ENCODE results near the gene RBM42. TPM values are rescaled to one million over a fixed set of nuclear protein-coding genes. Genes with fewer than 3 reads are reported as not detected.
A peak's percentile ranks its signal among the peaks of the same experiment; 100 is the strongest.

RBM42 gene
- total and polyA plus RNA-seq, 2 of the 13 experiments (the other 11 are each of a cell fraction or from before 2014, with no cell fraction given), result 27.2 to 55.3 TPM

DNA sequence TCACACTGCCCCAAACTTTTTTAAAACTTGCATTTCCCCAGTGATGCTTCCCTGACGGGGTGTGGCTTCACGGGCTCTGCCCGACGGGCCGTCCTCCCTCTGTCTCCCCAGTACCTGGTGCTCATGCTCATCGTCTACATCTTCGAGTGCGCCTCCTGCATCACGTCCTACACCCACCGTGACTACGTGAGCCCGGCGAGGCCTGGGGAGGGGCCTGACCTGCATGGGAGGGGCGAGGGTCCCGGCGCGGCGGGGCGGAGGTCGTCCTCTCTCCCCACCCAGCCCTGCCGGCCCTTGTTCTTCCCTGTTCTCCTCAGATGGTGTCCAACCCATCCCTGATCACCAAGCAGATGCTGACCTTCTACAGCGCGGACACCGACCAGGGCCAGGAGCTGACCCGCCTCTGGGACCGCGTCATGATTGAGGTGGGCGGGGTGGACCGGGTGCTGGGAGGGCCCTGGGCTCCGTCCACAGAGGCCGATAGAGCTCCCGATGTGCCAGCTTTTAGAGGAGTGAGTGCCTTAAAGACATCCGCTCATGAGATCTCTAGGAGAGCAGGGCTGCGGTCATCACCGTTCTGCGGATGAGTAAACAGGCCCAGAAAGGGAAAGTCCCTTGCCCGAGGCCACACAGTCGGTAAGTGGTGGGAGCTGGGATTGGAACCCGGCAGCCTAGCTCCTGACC lies 44.4 kb downstream of the RBM42 start (continued):
- TF ChIP-seq SUZ12 (IDR thresholded peaks at IDR 0.05; ENCODE audit: low read depth, low read length), result no peak
- TF ChIP-seq PLRG1 (conservative IDR thresholded peaks at IDR 0.05), result no peak
- TF ChIP-seq BORCS8-MEF2B (CRISPR knock-in tag; IDR thresholded peaks at IDR 0.05), result no peak
- no peak for TF ChIP-seq KLF16 (CRISPR knock-in tag; IDR thresholded peaks at IDR 0.05)
- TF ChIP-seq PRPF4 (IDR thresholded peaks at IDR 0.05; ENCODE audit: low read depth, low read length, poor library complexity, severe bottlenecking), result no peak
- TF ChIP-seq ZBTB7A (CRISPR knock-in tag; IDR thresholded peaks at IDR 0.05), result no peak
- no peak for TF ChIP-seq ZNF138 (CRISPR knock-in tag; IDR thresholded peaks at IDR 0.05; ENCODE audit: low read depth)
- TF ChIP-seq SAP130 (CRISPR knock-in tag; IDR thresholded peaks at IDR 0.05; ENCODE audit: low read depth), result peak; percentile 31; the same call in 1 of the 2 replicates
- TF ChIP-seq PHF20 (CRISPR knock-in tag; IDR thresholded peaks at IDR 0.05), result no peak
- no peak for TF ChIP-seq GLI4 (CRISPR knock-in tag; IDR thresholded peaks at IDR 0.05; ENCODE audit: borderline replicate concordance)
- no peak for TF ChIP-seq ZNF614 (CRISPR knock-in tag; IDR thresholded peaks at IDR 0.05; ENCODE audit: borderline replicate concordance)
- TF ChIP-seq, protein P1, sequence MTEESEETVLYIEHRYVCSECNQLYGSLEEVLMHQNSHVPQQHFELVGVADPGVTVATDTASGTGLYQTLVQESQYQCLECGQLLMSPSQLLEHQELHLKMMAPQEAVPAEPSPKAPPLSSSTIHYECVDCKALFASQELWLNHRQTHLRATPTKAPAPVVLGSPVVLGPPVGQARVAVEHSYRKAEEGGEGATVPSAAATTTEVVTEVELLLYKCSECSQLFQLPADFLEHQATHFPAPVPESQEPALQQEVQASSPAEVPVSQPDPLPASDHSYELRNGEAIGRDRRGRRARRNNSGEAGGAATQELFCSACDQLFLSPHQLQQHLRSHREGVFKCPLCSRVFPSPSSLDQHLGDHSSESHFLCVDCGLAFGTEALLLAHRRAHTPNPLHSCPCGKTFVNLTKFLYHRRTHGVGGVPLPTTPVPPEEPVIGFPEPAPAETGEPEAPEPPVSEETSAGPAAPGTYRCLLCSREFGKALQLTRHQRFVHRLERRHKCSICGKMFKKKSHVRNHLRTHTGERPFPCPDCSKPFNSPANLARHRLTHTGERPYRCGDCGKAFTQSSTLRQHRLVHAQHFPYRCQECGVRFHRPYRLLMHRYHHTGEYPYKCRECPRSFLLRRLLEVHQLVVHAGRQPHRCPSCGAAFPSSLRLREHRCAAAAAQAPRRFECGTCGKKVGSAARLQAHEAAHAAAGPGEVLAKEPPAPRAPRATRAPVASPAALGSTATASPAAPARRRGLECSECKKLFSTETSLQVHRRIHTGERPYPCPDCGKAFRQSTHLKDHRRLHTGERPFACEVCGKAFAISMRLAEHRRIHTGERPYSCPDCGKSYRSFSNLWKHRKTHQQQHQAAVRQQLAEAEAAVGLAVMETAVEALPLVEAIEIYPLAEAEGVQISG (CRISPR knock-in tag; IDR thresholded peaks at IDR 0.05), result 0 out of 2 replicates have a peak, but pooled peaks have one; percentile 13
- TF ChIP-seq ZNF547 (CRISPR knock-in tag; IDR thresholded peaks at IDR 0.05), result no peak
- no peak for TF ChIP-seq EHMT2 (IDR thresholded peaks at IDR 0.05; ENCODE audit: borderline replicate concordance, low read depth, low read length)
- TF ChIP-seq TBX2 (CRISPR knock-in tag; IDR thresholded peaks at IDR 0.05; ENCODE audit: borderline replicate concordance), result no peak
- no peak for TF ChIP-seq ZNF337 (CRISPR knock-in tag; IDR thresholded peaks at IDR 0.05; ENCODE audit: borderline replicate concordance, low read depth)
- TF ChIP-seq, protein P2, sequence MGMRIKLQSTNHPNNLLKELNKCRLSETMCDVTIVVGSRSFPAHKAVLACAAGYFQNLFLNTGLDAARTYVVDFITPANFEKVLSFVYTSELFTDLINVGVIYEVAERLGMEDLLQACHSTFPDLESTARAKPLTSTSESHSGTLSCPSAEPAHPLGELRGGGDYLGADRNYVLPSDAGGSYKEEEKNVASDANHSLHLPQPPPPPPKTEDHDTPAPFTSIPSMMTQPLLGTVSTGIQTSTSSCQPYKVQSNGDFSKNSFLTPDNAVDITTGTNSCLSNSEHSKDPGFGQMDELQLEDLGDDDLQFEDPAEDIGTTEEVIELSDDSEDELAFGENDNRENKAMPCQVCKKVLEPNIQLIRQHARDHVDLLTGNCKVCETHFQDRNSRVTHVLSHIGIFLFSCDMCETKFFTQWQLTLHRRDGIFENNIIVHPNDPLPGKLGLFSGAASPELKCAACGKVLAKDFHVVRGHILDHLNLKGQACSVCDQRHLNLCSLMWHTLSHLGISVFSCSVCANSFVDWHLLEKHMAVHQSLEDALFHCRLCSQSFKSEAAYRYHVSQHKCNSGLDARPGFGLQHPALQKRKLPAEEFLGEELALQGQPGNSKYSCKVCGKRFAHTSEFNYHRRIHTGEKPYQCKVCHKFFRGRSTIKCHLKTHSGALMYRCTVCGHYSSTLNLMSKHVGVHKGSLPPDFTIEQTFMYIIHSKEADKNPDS (CRISPR knock-in tag; IDR thresholded peaks at IDR 0.05), result no peak
- no peak for TF ChIP-seq ZNF816 (CRISPR knock-in tag; IDR thresholded peaks at IDR 0.05; ENCODE audit: borderline replicate concordance)
- TF ChIP-seq, protein P3, sequence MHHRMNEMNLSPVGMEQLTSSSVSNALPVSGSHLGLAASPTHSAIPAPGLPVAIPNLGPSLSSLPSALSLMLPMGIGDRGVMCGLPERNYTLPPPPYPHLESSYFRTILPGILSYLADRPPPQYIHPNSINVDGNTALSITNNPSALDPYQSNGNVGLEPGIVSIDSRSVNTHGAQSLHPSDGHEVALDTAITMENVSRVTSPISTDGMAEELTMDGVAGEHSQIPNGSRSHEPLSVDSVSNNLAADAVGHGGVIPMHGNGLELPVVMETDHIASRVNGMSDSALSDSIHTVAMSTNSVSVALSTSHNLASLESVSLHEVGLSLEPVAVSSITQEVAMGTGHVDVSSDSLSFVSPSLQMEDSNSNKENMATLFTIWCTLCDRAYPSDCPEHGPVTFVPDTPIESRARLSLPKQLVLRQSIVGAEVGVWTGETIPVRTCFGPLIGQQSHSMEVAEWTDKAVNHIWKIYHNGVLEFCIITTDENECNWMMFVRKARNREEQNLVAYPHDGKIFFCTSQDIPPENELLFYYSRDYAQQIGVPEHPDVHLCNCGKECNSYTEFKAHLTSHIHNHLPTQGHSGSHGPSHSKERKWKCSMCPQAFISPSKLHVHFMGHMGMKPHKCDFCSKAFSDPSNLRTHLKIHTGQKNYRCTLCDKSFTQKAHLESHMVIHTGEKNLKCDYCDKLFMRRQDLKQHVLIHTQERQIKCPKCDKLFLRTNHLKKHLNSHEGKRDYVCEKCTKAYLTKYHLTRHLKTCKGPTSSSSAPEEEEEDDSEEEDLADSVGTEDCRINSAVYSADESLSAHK (CRISPR knock-in tag; IDR thresholded peaks at IDR 0.05; ENCODE audit: borderline replicate concordance), result no peak
- TF ChIP-seq PRMT3 (CRISPR knock-in tag; IDR thresholded peaks at IDR 0.05; ENCODE audit: borderline replicate concordance, low read depth), result no peak
- TF ChIP-seq IKZF4 (CRISPR knock-in tag; IDR thresholded peaks at IDR 0.05; ENCODE audit: borderline replicate concordance, low read depth, not compliant biosample characterization), result peak; percentile 16
- TF ChIP-seq ZNF343 (CRISPR knock-in tag; IDR thresholded peaks at IDR 0.05), result no peak
- peak; percentile 49 for TF ChIP-seq CREB1 (IDR thresholded peaks at IDR 0.05)
- TF ChIP-seq CREB1 (CRISPR knock-in tag; IDR thresholded peaks at IDR 0.05), result no peak
